GM21526 (cell line): Measurements from ENCODE around the gene DTNB.
A peak's percentile ranks its signal among the peaks of the same experiment; 100 is the strongest.
"Not testable (repeated sequence)": the region's sequence is repeated elsewhere in the genome, so short reads cannot be mapped to it uniquely, and the experiment has no call there.

Source experiments
- ATAC-seq: cut with Tn5 transposase; IDR thresholded peaks from one replicate; pipeline ENCODE4 v1.9.1; 2021; ENCODE audit warnings: moderate library complexity; ENCODE audit not compliant: unreplicated experiment, low FRiP score

Gene DTNB

DNA sequence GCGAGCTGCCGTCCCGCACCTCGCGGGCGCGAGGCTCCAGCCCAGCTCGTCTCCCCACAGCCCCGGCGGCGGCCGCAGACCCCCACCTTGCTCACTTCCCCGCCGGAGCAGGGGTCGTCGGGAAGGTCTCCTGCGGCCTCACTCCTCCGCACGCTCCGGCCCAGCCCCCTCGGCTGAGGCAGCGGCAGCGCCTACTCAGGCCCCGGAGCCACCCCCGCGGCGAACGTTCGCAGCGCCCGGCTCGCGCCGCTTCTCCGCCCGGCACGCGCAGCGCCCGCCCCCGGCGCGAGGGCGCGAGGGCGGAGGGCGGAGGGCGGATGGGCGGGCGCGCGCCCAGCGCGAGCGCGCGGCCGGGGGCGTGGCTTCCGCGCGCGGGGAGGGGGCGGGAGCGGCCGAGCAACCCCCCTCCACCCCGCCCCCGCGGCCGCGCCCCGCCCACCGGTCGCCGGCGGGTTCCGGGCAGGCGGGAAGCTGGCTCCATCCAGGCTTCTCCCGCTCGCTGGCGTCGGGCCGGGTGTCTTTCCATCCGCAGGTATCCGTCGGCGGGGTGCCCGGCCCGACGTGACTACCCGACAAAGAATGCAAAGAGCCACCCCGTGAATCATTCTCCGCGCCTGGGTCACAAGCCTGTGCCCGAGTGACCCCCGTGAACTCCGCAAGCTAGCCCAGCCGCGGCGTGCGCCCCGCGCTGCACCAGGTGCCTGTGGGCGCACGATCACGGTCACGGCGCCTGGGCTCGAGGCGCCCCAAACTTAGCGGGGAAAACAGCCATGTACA lies at the start of gene DTNB:
DTNB (minus strand) TSS at position 278 of the 777 bp plus-strand sequence. CDS start 20,917 bp downstream, outside the sequence.
- ATAC-seq = peak; percentile 63

DNA sequence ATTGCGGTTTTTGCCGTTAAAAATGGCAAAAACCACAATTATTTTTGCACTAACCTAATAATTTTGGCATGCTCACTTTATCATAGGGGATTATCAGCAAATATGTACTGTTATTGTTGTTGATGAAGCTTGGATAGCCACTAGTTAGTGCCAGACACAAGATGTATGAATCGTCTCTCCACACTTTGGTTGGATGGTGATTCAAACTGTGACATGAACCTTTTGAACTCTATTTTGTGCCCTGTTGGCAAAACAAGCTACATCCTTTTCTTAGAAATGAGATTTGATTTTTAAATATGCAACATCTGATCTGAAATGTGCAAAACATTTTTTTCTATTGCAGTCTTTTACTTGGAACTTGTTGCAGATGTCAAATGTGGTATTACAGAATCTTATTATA lies 48.8 kb upstream of the DTNB start:
- no peak for ATAC-seq

DNA sequence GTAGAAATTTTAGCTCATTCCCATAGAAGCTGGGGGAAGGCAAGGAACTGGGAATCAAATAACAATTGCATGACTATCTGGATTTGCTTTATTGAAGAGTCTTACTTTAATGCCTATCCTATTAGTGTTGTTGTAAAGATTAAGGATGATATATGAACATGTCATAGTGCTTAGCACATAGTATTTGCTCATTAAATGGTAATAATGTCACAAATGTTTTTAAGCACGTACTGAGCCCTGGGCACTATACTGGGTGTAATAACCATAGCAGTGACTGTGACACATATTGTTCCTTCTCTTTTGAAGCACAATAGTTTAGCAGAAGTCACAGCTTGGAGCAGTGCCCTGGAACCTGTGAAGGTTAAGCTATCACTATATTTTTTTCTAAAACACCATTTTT lies 47.2 kb upstream of the DTNB start:
- ATAC-seq = no peak

DNA sequence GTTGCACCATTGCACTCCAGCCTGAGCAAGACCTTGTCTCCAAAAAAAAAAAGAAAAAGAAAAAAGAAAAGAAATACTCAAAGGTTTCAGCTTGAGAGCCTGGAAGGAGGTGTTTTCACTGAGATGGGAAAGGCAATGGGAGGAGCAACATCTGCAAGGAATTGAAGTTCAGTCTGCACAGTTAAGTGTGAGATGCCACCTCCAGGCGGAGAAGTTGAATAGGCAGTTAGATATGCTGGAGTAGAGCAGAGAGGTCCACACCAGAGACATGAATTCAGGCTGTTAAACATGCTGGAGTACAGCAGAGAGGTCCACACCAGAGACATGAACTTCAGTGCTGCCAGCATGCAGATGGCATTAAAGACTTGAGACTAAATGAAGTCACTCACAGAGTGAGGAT lies 41.4 kb upstream of the DTNB start:
- ATAC-seq = no peak

DNA sequence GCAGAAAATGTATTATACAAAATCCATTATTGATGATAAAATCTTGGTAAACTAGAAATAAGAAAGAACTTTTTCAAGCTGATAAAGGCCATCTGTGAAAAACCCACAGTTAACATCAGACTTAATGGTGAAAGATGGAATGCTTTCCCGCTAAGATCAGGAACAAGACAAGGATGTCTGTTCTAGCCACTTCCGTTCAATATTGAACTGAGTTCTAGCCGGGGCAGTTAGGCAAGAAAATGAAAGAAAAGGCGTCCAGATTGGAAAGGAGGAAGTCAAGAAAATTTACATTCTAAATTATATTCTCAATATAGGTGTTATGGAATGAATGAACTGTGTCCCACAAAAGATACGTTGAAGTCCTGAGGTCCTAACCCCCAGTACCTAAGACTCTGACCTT lies 39.1 kb upstream of the DTNB start:
- no peak for ATAC-seq

DNA sequence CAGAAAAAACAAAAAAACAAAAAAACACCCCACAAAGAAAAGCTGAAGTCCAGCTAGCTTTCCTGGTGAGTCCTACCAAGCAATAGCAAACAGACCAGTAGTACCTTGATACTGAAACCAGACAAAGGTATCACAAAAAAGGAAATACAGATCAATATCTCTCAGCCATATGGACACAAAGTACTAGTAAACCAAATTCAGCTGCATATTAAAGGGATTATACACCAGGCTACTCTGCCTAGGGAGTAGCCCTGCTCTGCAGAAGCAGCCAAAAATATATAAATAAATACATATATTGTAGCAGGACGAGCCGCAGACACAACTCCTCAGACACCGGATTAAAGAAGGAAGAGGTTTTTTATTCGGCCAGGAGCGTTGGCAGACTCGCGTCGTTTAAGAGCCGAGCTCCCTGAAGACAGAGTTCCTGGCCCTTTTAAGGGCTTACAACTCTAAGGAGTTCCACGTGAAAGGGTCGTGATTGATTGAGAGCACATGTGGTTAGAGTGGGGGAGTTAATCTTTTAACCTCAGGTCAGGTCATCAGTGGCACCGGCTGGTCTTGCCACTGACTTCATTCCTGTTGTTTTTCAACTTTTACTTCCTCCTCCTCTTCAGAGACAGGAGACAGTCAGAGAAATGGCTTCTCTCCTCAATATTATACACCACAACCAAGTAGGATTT lies 38.4 kb upstream of the DTNB start:
- ATAC-seq = no peak

DNA sequence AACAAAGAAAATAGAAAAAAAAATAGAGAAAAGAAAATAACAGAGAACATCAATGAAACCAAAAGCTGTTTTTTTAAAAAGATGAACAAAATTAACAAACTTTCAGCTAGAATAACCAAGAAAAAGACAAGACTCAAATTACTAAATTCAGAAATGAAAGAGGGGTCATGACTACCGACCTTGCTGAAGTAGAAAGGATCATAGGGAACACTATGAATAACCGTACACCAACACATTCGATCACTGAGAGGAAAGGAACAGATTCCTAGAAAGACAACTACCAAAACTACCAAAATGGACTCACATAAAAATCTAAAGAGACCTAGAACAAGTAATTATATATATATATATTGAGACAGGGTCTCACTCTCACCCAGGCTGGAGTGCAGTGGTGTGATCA lies 37.4 kb upstream of the DTNB start:
- ATAC-seq = no peak

DNA sequence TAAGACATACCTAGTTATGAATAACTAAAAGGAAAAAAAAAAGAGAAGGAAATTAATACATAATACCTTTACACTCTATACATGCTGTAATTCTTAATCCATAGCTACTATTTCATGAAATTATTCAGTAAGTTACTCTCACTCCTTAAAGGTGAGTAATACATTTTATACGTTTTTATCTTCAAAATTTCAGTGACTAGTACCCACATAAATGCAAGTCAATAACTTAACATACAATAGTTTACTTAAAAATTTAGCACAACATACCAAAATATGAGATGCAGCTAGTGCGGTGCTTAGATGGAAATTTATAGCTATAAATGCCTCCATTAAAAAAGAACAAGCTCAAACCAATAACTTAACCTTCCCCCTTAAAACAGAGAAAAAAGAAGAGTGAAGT lies 36.0 kb upstream of the DTNB start:
- ATAC-seq = no peak

DNA sequence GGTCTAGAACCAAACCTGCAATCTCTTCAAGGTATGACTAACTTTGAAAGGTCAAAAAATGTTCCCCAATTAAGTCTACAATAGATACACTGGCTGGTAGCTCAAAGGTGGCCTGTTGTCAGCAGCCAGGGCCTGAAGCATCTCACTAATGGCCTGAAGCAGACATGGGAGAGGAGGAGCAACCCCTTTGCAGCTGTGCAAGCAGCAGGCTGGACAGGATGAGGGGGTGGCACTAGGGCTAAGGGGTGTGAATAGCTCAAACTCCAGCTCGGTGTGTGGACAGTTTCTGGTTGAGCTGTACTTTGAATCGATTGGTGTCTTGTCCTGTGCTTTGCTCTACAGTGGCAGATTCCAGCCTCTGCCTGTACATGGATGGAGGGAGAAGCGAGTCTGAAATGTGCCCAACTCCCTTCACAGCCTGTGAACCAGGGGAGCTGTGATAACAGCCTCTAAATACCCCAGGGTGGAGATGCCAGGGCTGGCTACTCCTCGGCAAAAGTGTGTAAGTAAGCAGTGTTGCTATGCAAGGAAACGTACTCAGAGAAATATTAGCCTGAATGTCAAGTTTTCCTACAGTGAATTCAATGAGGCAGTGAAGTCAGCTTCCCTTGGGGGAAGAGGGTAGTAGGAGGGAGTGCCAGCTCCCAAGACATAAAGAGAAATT lies 34.7 kb upstream of the DTNB start:
- no peak for ATAC-seq

DNA sequence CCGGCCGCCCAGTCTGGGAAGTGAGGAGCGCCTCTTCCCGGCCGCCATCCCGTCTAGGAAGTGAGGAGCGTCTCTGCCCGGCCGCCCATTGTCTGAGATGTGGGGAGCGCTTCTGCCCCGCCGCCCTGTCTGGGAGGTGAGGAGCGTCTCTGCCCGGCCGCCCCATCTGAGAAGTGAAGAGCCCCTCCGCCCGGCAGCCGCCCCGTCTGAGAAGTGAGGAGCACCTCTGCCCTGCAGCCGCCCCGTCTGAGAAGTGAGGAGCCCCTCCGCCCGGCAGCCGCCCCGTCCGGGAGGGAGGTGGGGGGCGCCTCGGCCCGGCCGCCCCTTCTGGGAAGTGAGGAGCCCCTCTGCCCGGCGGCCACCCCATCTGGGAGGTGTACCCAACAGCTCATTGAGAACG lies 32.2 kb upstream of the DTNB start:
- not testable (repeated sequence) for ATAC-seq

DNA sequence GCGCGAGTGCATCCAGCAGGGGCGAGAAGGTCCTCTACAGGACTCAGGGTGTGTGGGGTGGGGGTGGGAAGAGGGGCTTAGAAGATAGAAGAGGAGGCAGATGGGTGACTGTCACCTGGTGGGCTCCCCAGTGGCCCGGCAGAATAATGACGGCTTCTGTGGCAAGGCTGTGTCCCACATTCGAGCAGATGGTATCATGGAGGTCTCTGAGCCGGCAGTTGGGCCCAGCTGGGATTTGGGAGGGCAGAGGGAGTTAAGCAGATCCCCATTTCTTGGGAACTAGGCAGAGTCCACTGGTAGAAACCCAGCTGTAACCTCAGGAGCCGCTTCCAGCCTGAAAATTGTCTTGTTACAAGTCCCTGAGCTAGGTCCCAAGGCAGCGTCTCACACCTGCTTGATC lies 28.4 kb upstream of the DTNB start:
- ATAC-seq = no peak

DNA sequence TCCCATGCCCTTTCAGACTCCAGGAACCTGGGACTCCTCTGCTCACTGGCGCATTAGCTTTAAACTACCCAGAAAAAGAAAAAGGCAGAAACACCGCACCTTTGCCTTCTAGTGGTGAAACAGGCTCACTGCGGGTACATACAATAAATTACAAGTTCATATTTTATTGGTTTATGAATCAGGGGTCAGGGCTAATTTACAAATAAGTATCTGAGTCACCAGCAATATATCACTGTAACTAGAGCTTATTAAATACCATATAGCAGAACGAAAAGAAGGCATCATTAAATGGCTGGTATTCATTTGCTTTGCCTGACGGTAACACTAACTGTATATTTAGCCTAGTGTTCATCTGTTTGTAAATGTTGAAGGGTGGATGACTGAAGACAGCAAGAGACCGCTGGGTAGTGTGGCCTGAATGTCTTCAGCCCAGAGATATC lies 26.9 kb upstream of the DTNB start:
- ATAC-seq = no peak

DNA sequence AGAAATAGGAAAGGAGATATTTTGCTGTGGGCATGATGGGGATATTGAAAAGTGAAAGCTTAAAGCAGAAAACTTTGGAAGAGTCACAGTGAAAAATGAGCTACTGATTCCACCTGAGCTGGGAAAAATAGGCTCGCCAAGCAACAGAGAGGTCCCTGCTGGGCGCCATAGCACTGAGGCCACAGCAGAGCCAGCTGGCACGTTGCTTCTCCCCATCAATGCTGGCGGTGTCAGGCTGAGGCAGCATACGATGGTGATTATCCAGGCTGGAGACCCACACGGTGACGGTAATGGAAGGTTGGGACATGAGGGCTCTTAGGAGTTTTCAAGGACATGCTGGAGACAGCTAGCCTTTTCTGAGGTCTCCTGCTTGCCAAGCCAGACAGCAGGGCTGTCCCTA lies 25.8 kb upstream of the DTNB start:
- ATAC-seq = no peak

DNA sequence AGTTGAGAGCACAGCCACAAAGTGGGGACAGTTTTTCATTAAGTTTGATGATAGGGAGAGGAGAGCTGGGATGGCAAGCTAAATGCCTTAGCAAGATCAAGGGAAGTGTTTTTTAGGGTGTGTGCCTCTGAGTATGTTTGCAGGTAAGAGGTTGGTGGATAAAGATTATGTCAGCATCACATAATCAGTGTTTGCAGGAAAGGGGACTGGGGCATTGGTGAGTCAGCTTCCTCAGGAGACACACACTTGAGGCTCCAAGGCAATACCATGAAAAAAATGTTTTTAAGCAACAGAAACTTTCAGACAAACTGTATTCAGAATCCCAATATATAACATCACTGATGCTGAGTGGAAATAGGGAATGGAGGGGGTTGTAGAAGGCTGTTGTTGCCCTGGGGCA lies 25.4 kb upstream of the DTNB start:
- no peak for ATAC-seq

DNA sequence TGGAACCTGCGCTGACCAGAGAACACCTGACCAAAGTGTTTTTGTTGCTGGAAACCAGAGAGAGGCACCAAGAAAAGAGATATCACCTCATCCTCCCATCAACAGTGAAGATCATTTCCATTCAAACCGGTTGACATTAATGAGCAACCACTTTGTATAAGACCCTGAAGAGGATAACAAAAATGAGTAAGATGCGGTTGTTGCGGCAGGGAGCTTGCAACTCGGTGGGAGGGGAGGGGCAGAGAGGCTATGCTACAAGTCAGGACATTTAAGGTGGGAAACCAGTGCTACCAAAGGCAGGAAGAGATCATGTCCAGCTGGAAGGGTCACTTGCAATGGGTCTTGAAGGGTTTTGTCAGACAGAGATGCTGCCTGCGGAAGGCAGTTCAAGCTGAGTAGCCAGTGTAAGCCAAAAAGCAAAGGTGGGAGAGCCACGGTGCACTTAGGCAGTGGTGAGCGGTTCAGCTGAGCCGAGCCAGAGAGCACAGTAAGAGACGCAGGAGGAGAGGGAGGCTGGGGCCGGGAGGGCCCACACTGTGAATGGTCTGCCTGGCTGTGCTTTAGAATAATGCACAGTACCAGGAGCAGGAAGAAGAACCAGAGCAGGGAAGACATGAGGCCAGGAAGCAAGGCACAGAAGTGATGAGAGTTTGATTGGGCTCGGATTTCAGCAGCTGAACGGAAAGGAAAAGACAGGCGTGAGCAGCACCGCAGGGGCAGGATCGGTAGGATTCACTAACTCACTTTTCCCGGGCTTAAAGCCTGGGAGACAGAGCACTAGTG lies 24.4 kb upstream of the DTNB start:
- no peak for ATAC-seq

DNA sequence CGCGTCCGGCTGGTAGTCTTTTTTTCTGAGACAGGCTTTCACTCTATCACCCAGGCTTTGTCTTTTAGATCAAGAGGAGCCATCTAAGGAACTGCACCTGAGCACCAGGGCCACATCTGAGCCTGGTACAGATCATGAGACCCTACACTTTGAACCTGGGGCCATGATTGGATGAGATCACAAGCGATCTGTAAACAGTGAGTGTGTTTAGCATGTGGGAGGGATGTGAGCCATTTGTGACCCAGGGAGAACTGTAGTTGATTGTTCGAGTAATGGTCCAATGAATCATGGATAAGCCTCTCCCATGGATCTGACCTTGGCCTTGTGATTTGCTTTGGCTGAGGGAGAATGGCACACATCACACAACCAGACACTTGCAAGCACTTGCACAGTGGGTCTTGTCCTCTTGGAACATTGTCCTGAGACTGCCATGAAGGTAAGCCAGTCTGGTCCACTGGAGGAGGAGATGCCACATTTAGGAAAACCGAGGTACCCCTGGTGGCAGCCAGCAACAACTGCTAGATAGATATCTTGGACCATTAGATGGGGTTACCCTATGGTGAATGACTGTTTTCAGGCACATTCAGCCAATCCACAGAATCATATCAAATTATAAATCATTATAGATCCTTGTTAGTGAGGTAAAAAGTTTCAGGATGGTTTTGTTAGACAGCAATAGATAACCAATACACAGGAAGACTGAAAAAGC lies 19.5 kb upstream of the DTNB start:
- ATAC-seq = no peak

DNA sequence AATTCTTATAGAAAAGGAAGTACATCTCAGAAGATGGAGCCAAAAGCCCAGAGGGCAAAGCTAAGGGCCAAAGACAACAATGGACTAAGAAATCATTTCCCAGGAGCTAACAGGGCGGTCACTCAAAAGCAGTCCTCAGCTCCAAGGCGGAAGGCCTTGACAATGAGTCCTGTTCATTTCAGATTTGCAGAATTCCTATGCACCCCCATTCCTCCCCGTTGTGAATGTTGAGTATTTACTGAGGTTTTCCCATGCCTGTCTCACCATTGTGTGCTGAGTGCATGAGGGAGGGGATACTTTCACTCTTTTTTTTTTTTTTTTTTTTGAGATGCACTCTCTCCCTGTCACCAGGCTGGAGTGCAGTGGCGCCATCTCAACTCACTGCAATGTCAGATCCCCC lies 18.8 kb upstream of the DTNB start:
- no peak for ATAC-seq

DNA sequence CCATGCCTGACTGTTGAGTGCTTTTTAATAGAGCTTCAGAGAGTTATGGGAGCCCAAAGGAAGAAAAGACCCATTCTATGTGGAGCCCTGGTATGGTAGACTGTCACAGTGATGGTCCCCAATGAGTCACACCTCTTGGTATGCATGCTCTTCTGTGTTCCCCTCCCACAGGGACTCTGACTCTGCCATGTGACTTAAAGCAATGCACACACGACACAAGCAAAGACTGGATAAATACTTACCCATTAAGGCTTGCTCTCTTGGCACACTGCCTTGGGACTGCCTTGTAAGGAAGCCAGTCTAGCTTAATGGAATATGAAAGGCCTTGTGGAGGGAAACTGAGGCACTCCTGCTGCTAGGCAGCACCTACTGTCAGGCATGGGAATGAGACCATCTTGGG lies 16.7 kb upstream of the DTNB start:
- ATAC-seq = no peak

DNA sequence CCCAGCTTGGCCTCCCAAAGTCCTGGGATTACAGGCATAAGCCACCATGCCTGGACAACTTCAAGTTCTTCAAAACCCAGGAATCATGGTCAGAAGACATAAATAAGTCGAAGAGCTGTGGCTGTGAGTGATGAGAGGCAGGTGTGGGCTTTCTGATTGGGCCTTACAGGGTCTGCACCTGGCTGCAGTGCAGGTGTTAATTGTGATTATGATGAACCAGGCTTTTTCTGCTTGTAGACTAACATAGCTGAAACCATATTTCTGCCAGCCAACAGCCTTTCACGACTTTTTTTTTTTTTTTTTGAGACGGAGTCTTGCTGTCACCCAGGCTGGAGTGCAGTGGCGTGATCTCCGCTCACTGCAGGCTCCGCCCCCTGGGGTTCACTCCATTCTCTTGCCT lies 14.9 kb upstream of the DTNB start:
- no peak for ATAC-seq

DNA sequence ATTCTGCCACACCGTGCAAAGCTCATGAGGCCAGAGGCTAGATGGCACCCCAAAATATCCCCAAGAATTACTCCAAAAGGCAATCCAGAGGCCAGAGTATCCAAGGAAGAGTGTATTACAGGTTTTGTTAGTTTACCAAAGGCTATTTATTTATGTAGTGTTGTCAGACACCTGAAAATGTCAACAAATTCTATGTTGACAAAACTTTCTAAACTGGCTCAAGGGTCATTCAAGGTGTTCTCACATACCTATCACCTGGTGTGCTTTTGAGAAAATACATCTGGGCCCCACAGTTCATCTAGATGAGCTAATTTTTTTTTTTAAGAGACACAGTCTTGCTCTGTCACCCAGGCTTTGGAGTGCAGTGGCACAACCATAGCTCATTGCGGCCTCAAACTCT lies 12.4 kb upstream of the DTNB start:
- no peak for ATAC-seq
